Endodermal cell (in vitro differentiated cells): ENCODE measurements around the gene SEMA3B. TPM values are rescaled to one million over a fixed set of nuclear protein-coding genes. Genes with fewer than 3 reads are reported as not detected.

Experiments used
- DNase-seq: peaks from one replicate; pipeline ENCODE4 v3.0.0-alpha.2; 2017
- H3K27ac ChIP-seq: 2 replicates; pipeline ENCODE4 v1.5.1; 2013; ENCODE audit warnings: mild to moderate bottlenecking, low read depth, low read length, moderate library complexity
- H3K27me3 ChIP-seq: 2 replicates; pipeline ENCODE4 v1.6.1; 2013; ENCODE audit warnings: mild to moderate bottlenecking, low read length, moderate library complexity; ENCODE audit not compliant: insufficient read depth, control insufficient read depth, poor library complexity, severe bottlenecking
- H3K36me3 ChIP-seq: 2 replicates; pipeline ENCODE4 v1.7.0; 2013; ENCODE audit warnings: mild to moderate bottlenecking, low read length, moderate library complexity; ENCODE audit not compliant: control insufficient read depth, insufficient read depth
- H3K4me1 ChIP-seq: one replicate; pipeline ENCODE4 v1.7.0; 2013; ENCODE audit warnings: low read length; ENCODE audit not compliant: control insufficient read depth, insufficient read depth
- H3K4me3 ChIP-seq: 2 replicates; pipeline ENCODE4 v1.5.1; 2013; ENCODE audit warnings: mild to moderate bottlenecking, low read length, moderate library complexity
- H3K9ac ChIP-seq: 2 replicates; pipeline ENCODE4 v1.6.1; 2013; ENCODE audit warnings: mild to moderate bottlenecking, low read length, moderate library complexity; ENCODE audit not compliant: poor library complexity, severe bottlenecking; ENCODE audit errors: extremely low read depth
- H3K9me3 ChIP-seq: 2 replicates; pipeline ENCODE4 v1.6.1; 2013; ENCODE audit warnings: mild to moderate bottlenecking, low read length, moderate library complexity; ENCODE audit not compliant: control insufficient read depth
- H3K27ac Mint-ChIP-seq: 2 replicates; pipeline ENCODE4 v1.8.0; 2020; ENCODE audit warnings: mixed read lengths
- H3K27me3 Mint-ChIP-seq: 2 replicates; pipeline ENCODE4 v1.8.0; 2021; ENCODE audit warnings: mild to moderate bottlenecking, mixed read lengths; ENCODE audit not compliant: insufficient read depth
- H3K36me3 Mint-ChIP-seq: 2 replicates; pipeline ENCODE4 v1.8.0; 2020; ENCODE audit warnings: low read depth, mixed read lengths
- H3K4me1 Mint-ChIP-seq: 2 replicates; pipeline ENCODE4 v1.8.0; 2020; ENCODE audit warnings: mixed read lengths
- H3K4me3 Mint-ChIP-seq: 2 replicates; pipeline ENCODE4 v1.8.0; 2020; ENCODE audit warnings: mild to moderate bottlenecking, moderate library complexity, mixed read lengths
- H3K9me3 Mint-ChIP-seq: 2 replicates; pipeline ENCODE4 v1.8.0; 2020; ENCODE audit warnings: mild to moderate bottlenecking, mixed read lengths
- CTCF ChIP-seq: fragments of 200-600 bp; sonication (generic); conservative IDR thresholded peaks from 2 replicates; pipeline ENCODE4 v1.5.0; 2021; ENCODE audit warnings: antibody characterized with exemption, mild to moderate bottlenecking
- WGBS, 2 experiments: methylation state at CpG; one replicate each; pipeline versions ENCODE4 v1.1.5 to v1.1.7; 2013; ENCODE audit warnings: missing lambda C conversion rate in 2 of 2, mixed read lengths in 1 of 2; ENCODE audit not compliant: insufficient coverage in 1 of 2, insufficient read length in 1 of 2; 5-methylcytosine and 5-hydroxymethylcytosine counted together
- total RNA-seq, 2 donors: library from RNA; stranded (reverse); fragmentation: NEBNext Ultra II Directional in 1 of 2; extraction: Animal tissue kit (Norgen Biotek cat#: 25700) in 1 of 2; gene quantifications; 2 replicates in 1 of 2; 3 replicates in 1 of 2; pipeline ENCODE4 v1.2.1, GENCODE V29; 2021

The SEMA3B gene
- total RNA-seq, 2 donors from 2014 or later: 6.5 to 10.3 TPM

- Histone ChIP-seq H3K4me3 (no peak overlapping the region), H3K27ac (peak overlapping the region; percentile 92), H3K9me3 (no peaks in the 10 kb centered on the region), H3K36me3 (peaks cover 4% of the 10 kb centered on the region), H3K9ac (no peak overlapping the region), H3K4me1 (peaks cover 12% of the 10 kb centered on the region), H3K27me3 (no peaks in the 10 kb centered on the region)
- Mint-ChIP-seq H3K27me3 (peaks cover 3% of the 10 kb centered on the region), H3K36me3 (peaks cover 3% of the 10 kb centered on the region), H3K9me3 (no peaks in the 10 kb centered on the region), H3K4me1 (peaks cover 25% of the 10 kb centered on the region), H3K4me3 (peak overlapping the region; percentile 18), H3K27ac (peak overlapping the region; percentile 94)
- DNase-seq: no peak
- 68 to 86% methylated on average over 4 to 6 of the region's 6 CpGs for WGBS, 2 experiments
- TF ChIP-seq CTCF: no peak
Observed at GRCh38 chr3:50263478-50264382, 5.2 kb upstream of the SEMA3B start.

GRCh38 chr3:50264383-50264963 lies 4.5 kb upstream of the SEMA3B start:
- Mint-ChIP-seq H3K27ac (peak overlapping the region; percentile 94), H3K27me3 (peaks cover 4% of the 10 kb centered on the region), H3K4me1 (peaks cover 27% of the 10 kb centered on the region), H3K9me3 (no peaks in the 10 kb centered on the region), H3K36me3 (no peaks in the 10 kb centered on the region), H3K4me3 (peak overlapping the region; percentile 18)
- no peak overlapping the region for H3K4me3 ChIP-seq
- no peaks in the 10 kb centered on the region for H3K27me3 ChIP-seq
- no peak for TF ChIP-seq CTCF
- DNase-seq: peak; percentile 98
- peaks cover 2% of the 10 kb centered on the region for H3K36me3 ChIP-seq
- peak overlapping the region; percentile 92 for H3K27ac ChIP-seq
- H3K9me3 ChIP-seq: no peaks in the 10 kb centered on the region
- no peak overlapping the region for H3K9ac ChIP-seq
- 13 to 40% methylated on average over 1 to 6 of the region's 7 CpGs for WGBS, 2 experiments
- H3K4me1 ChIP-seq: peaks cover 16% of the 10 kb centered on the region

DNA sequence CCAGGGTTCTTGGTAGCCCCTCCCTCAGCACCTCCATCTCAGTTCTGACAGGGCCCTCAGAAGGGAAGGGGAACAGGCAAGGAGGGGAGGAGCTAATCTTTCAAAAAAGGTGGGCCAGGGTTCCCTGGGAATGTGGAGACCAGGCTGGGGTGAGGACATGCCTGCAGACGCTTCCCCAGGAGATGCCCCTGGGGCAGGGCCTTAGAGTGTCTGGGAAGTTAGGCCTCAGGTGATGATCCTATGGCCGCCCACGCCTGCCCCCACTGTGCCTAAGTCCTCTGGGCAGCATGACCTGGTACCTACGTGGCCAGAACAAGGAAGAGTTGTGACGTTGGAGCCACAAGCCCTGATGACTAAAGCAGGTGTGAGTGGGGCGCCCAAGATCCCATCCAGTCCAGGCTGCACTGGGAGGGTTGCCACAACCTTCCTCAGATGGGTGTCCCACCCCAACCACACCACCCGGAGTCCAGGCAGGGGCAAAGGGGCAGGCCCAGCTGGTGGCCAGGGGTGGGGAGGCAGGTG lies 3.9 kb upstream of the SEMA3B start:
- Histone ChIP-seq H3K4me1 (peaks cover 16% of the 10 kb centered on the region), H3K36me3 (no peaks in the 10 kb centered on the region), H3K9me3 (no peaks in the 10 kb centered on the region), H3K27ac (peak overlapping the region; percentile 92), H3K27me3 (no peaks in the 10 kb centered on the region), H3K9ac (peak overlapping the region; percentile 20), H3K4me3 (no peak overlapping the region)
- H3K4me1 Mint-ChIP-seq: peaks cover 27% of the 10 kb centered on the region
- no peak overlapping the region for H3K4me3 Mint-ChIP-seq
- H3K9me3 Mint-ChIP-seq: no peaks in the 10 kb centered on the region
- DNase-seq: no peak
- H3K27me3 Mint-ChIP-seq: peaks cover 4% of the 10 kb centered on the region
- WGBS, 2 experiments: 67 to 82% methylated on average over 2 to 7 of the region's 7 CpGs
- no peak for TF ChIP-seq CTCF
- no peaks in the 10 kb centered on the region for H3K36me3 Mint-ChIP-seq
- peak overlapping the region; percentile 92 for H3K27ac Mint-ChIP-seq
